ENCODE data around the gene CYP2A7.
"Not testable (repeated sequence)": the region's sequence is repeated elsewhere in the genome, so short reads cannot be mapped to it uniquely, and the experiment has no call there.

- TF ChIP-seq CTCF, POLR2A (IDR thresholded peaks at IDR 0.05): not testable (repeated sequence)
These were observed 38.9 kb downstream of the CYP2A7 start for GRCh38 chr19:40842997-40843652.
